ENCODE data around the gene ENTHD1.
A peak's percentile ranks its signal among the peaks of the same experiment; 100 is the strongest.

Gene ENTHD1

DNA sequence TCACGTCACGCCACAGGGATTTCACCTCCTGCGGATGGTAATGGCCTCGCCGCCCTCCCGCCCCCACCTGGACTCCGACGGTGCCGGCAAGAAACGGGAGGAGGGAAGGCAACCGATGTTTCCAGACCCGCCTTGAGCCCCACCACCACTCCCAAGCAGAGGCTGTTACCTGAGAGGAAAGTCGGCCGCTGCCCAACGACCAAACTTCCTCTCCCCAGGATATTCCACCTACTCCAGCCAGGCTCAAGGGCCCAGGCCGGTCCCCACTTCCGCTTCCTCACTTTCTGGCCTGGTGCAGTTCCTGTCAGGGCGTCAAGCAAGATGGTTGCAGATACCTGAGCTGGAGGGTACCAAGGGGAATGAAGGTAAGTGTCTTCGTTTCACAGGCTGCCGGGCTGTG is at the start of gene ENTHD1:
TSS of gene ENTHD1 (minus strand) at position 235 of the 400 bp plus-strand sequence. CDS start 6,012 bp downstream, outside the sequence.
- DNase-seq, result no peak
- no peaks in the 10 kb centered on the region for H3K36me3 ChIP-seq (replicated peaks)
- TF ChIP-seq CTCF (IDR thresholded peaks at IDR 0.05; ENCODE audit: low read depth, low read length, missing control alignments), result no peak
- H3K4me3 ChIP-seq (ENCODE audit: low read depth, low read length), result no peak within 1 kb of the TSS
- in situ Hi-C loops (cut with HindIII; ENCODE audit: low pct_ligation_motif_present, low sequenced_read_pairs), result no loop called here
- H3K27me3 ChIP-seq (replicated peaks), result peaks cover 9% of the 10 kb centered on the region
- no peak within 1 kb of the TSS for H3K27ac ChIP-seq

DNA sequence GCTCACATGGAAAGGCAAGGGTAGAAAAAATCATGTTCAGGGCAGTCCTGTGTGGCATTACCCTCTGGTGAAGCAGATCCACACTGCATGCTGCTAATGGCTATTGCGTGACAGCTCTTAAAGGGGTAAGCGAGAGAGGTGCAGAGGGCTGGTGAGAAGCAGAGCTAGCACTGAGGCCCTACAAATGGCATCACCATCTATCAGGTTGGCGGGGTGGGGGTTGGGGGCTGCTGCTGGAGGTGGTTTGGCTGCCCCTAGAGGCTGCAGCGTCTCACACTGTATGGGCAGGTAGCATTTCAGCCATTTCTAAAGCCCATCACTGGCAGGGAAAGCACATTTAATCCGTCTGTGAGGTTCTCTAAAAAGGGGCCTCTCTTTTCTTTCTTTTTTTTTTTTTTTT is 49.8 kb upstream of the ENTHD1 start:
- no peaks in the 10 kb centered on the region for H3K36me3 ChIP-seq (replicated peaks)
- in situ Hi-C loops (cut with HindIII; ENCODE audit: low pct_ligation_motif_present, low sequenced_read_pairs), result no loop called here
- no peak overlapping the region for H3K27ac ChIP-seq
- no peaks in the 10 kb centered on the region for H3K27me3 ChIP-seq (replicated peaks)
- no peak overlapping the region for H3K4me3 ChIP-seq (ENCODE audit: low read depth, low read length)
- DNase-seq, result no peak
- TF ChIP-seq CTCF (IDR thresholded peaks at IDR 0.05; ENCODE audit: low read depth, low read length, missing control alignments), result peak; percentile 25

- in situ Hi-C loops (cut with HindIII; ENCODE audit: low pct_ligation_motif_present, low sequenced_read_pairs), result no loop called here
- TF ChIP-seq CTCF (IDR thresholded peaks at IDR 0.05; ENCODE audit: low read depth, low read length, missing control alignments), result no peak
- H3K27ac ChIP-seq, result no peak overlapping the region
Measured at GRCh38 chr22:39942439-39943230, 49.1 kb upstream of the ENTHD1 start.

DNA sequence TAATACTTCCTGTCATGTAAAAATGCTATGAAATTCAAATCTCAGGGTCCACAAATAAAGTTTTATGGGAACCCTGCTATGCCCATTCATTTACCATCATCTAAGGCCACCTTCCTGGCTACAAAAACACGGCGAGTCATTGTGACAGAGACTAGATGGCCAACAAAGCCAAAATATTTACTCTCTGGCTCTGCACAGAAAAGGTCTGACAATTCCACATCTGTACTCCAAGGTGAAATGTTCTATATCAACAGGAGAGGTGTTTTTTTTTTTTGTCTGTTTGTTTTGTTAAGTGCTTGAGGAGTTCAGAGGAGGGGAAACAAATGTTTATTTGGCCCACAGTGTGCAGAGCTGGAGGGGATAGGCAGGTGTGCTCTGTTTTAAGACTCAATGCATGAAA is 48.0 kb upstream of the ENTHD1 start:
- H3K36me3 ChIP-seq (replicated peaks), result no peaks in the 10 kb centered on the region
- no peak overlapping the region for H3K4me3 ChIP-seq (ENCODE audit: low read depth, low read length)
- H3K27me3 ChIP-seq (replicated peaks), result peaks cover 8% of the 10 kb centered on the region
- in situ Hi-C loops (cut with HindIII; ENCODE audit: low pct_ligation_motif_present, low sequenced_read_pairs), result no loop called here
- H3K27ac ChIP-seq, result no peak overlapping the region
- DNase-seq, result no peak
- no peak for TF ChIP-seq CTCF (IDR thresholded peaks at IDR 0.05; ENCODE audit: low read depth, low read length, missing control alignments)

More at GRCh38 chr22:39942439-39943230, 49.1 kb upstream of the ENTHD1 start:
- Histone ChIP-seq H3K36me3 (replicated peaks) (no peaks in the 10 kb centered on the region), H3K27me3 (replicated peaks) (peaks cover under 1% of the 10 kb centered on the region), H3K4me3 (ENCODE audit: low read depth, low read length) (no peak overlapping the region)
- no peak for DNase-seq

GRCh38 chr22:39940757-39941305 is 47.3 kb upstream of the ENTHD1 start:
- in situ Hi-C loops (cut with HindIII; ENCODE audit: low pct_ligation_motif_present, low sequenced_read_pairs), result no loop called here
- no peak for TF ChIP-seq CTCF (IDR thresholded peaks at IDR 0.05; ENCODE audit: low read depth, low read length, missing control alignments)
- Histone ChIP-seq H3K27me3 (replicated peaks) (peaks cover 8% of the 10 kb centered on the region), H3K4me3 (ENCODE audit: low read depth, low read length) (no peak overlapping the region), H3K27ac (no peak overlapping the region), H3K36me3 (replicated peaks) (no peaks in the 10 kb centered on the region)
- no peak for DNase-seq

Data from brain microvascular endothelial cell (primary cell).